HEK293T (cell line): Measurements from ENCODE around the gene ZNF674.

Source experiments
- CTCF ChIA-PET: fragments of 350-600 bp; formaldehyde crosslinking; extraction: SDS; loops from one replicate; lab custom pipeline; 2021; ENCODE audit warnings: antibody characterized with exemption, inconsistent platforms; lab: Yijun Ruan, JAX
- POLR2A ChIA-PET: fragments of 350-600 bp; formaldehyde crosslinking; extraction: SDS; loops from one replicate; lab custom pipeline; 2020; ENCODE audit warnings: antibody characterized with exemption, inconsistent platforms; lab: Yijun Ruan, JAX
- DNase-seq: peaks from one replicate; pipeline ENCODE4 v3.0.0; 2012; ENCODE audit warnings: mixed read lengths; ENCODE audit errors: extremely low spot score
- ARNT ChIP-seq: fragments of 450-650 bp; IDR thresholded peaks from 2 replicates; pipeline ENCODE4 v1.6.1; 2017; ENCODE audit warnings: mild to moderate bottlenecking
- BHLHE40 ChIP-seq: fragments of 450-650 bp; IDR thresholded peaks from 2 replicates; pipeline ENCODE4 v1.6.1; 2016; ENCODE audit warnings: mild to moderate bottlenecking, moderate library complexity, borderline replicate concordance
- CTBP1 ChIP-seq: fragments of 450-650 bp; IDR thresholded peaks from 2 replicates; pipeline ENCODE4 v1.6.1; 2016; ENCODE audit warnings: borderline replicate concordance
- ELF4 ChIP-seq: fragments of 450-650 bp; IDR thresholded peaks from 2 replicates; pipeline ENCODE4 v1.6.1; 2017; ENCODE audit warnings: antibody characterized with exemption
- FOXA1 ChIP-seq: fragments of 450-650 bp; IDR thresholded peaks from 2 replicates; pipeline ENCODE4 v1.6.1; 2016; ENCODE audit warnings: mild to moderate bottlenecking
- FOXK2 ChIP-seq: fragments of 450-650 bp; IDR thresholded peaks from 2 replicates; pipeline ENCODE4 v1.6.1; 2016; ENCODE audit warnings: mild to moderate bottlenecking
- FOXM1 ChIP-seq: fragments of 450-650 bp; IDR thresholded peaks from 2 replicates; pipeline ENCODE4 v1.6.1; 2017; ENCODE audit warnings: mild to moderate bottlenecking, borderline replicate concordance
- HDGF ChIP-seq: fragments of 450-650 bp; IDR thresholded peaks from 2 replicates; pipeline ENCODE4 v1.6.1; 2017; ENCODE audit warnings: antibody characterized with exemption, borderline replicate concordance
- L3MBTL2 ChIP-seq: fragments of 450-650 bp; conservative IDR thresholded peaks from 2 replicates; pipeline ENCODE4 v1.6.1; 2016; ENCODE audit warnings: mild to moderate bottlenecking
- LEF1 ChIP-seq: fragments of 450-650 bp; IDR thresholded peaks from 2 replicates; pipeline ENCODE4 v1.6.1; 2017; ENCODE audit warnings: mild to moderate bottlenecking, borderline replicate concordance
- NFRKB ChIP-seq: fragments of 450-650 bp; IDR thresholded peaks from 2 replicates; pipeline ENCODE4 v1.6.1; 2016; ENCODE audit warnings: mild to moderate bottlenecking, moderate library complexity
- PKNOX1 ChIP-seq: fragments of 450-650 bp; IDR thresholded peaks from 2 replicates; pipeline ENCODE4 v1.6.1; 2016
- SP1 ChIP-seq: fragments of 450-650 bp; IDR thresholded peaks from 2 replicates; pipeline ENCODE4 v1.6.1; 2017
- SUZ12 ChIP-seq: fragments of 450-650 bp; IDR thresholded peaks from 2 replicates; pipeline ENCODE4 v1.6.1; 2016; ENCODE audit warnings: mild to moderate bottlenecking
- TARDBP ChIP-seq: fragments of 450-650 bp; IDR thresholded peaks from 2 replicates; pipeline ENCODE4 v1.6.1; 2016
- ZNF384 ChIP-seq: fragments of 450-650 bp; IDR thresholded peaks from 2 replicates; pipeline ENCODE4 v1.6.1; 2016

ZNF674 gene

DNA sequence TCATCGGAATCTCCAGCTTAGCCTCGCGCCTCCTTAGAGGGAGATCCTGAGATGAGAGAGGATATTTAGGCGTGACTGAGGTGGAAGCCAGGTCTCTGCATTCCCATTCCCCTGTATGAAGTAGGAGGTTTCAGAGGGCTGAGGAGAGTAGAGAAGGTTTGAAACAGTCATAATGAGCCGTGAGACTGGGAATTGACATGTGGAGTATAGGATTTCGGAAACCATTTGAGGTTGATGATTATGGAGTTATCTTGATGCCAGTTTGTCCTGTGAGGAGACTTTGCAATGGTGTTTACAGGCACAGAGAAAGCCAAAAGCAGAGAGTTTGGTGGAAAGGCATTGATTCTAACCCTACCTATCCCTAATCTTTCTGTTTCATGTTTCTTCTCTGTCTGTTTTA is 30.4 kb upstream of the ZNF674 start:
- no peak for DNase-seq
- CTCF ChIA-PET: no interaction called here
- TF ChIP-seq BHLHE40: no peak
- TF ChIP-seq CTBP1: no peak
- no peak for TF ChIP-seq SP1
- POLR2A ChIA-PET: no interaction called here

DNA sequence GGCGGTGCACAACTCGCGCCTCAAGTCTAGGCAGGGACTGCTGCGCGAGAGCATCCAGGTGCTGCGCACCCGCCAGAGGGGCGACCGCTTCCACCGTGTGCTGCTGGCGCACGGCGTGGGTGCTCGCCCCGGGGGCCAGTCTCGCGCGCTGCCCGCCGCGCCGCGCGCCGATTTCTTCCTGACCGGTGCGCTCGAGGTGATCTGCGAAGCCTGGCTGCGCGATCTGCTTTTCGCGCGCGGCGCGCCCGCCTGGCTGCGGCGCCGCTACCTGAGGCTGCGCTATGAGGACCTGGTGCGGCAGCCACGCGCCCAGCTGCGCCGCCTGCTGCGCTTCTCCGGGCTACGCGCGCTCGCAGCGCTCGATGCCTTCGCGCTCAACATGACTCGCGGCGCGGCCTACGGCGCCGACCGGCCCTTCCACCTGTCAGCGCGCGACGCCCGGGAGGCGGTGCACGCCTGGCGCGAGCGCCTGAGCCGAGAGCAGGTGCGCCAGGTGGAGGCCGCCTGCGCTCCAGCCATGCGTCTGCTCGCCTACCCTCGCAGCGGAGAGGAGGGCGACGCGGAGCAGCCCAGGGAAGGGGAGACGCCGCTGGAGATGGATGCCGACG is 29.7 kb upstream of the ZNF674 start:
- DNase-seq: no peak

DNA sequence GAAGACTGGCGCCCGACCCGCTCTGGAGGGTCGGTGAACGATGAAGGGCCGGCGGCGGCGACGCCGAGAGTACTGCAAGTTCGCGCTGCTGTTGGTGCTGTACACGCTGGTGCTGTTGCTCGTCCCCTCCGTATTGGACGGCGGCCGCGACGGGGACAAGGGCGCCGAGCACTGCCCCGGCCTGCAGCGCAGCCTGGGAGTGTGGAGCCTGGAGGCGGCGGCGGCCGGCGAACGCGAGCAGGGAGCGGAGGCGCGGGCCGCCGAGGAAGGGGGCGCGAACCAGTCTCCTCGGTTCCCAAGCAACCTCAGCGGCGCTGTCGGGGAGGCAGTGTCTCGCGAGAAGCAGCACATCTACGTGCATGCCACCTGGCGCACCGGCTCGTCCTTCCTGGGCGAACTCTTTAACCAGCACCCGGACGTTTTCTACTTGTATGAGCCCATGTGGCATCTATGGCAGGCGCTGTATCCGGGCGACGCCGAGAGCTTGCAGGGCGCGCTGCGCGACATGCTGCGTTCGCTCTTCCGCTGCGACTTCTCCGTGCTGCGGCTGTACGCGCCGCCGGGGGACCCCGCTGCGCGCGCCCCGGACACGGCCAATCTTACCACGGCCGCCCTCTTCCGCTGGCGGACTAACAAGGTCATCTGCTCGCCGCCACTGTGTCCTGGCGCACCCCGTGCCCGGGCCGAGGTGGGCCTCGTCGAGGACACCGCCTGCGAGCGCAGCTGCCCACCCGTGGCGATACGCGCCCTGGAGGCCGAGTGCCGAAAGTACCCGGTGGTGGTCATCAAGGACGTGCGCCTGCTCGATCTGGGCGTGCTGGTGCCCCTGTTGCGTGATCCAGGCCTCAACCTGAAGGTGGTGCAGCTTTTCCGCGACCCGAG is 28.9 kb upstream of the ZNF674 start:
- POLR2A ChIA-PET: no interaction called here
- DNase-seq: peak; percentile 63
- CTCF ChIA-PET: no interaction called here
- TF ChIP-seq SP1 (no peak), NFRKB (no peak), L3MBTL2 (peak; percentile 80), FOXK2 (no peak)

More for the DNA sequence above, 29.7 kb upstream of the ZNF674 start:
- TF ChIP-seq SP1 (no peak), ARNT (no peak), NFRKB (no peak), FOXM1 (no peak)
- CTCF ChIA-PET: no interaction called here
- POLR2A ChIA-PET: no interaction called here

GRCh38 chrX:46573331-46573891 is 28.2 kb upstream of the ZNF674 start, which contains the start of gene CHST7:
Gene CHST7 (plus strand): TSS chrX:46573765. CDS start chrX:46573932, 167 bp downstream.
- TF ChIP-seq CTBP1 (no peak), NFRKB (no peak), FOXM1 (no peak), PKNOX1 (no peak), HDGF (no peak), LEF1 (no peak), FOXA1 (no peak), FOXK2 (no peak), SUZ12 (no peak), SP1 (no peak)
- ChIA-PET CTCF (interaction anchor here (0.6 kb wide), 1 partner anchor 202 kb away, joined by 3 read pairs; no protein-coding TSS in a partner anchor), POLR2A (no interaction called here)
- peak; percentile 71 for DNase-seq

GRCh38 chrX:46572340-46572936 is 27.2 kb upstream of the ZNF674 start:
- POLR2A ChIA-PET: no interaction called here
- TF ChIP-seq PKNOX1 (no peak), ZNF384 (no peak), ELF4 (no peak), SP1 (no peak), LEF1 (no peak), TARDBP (no peak), HDGF (no peak), FOXA1 (no peak), CTBP1 (no peak)
- DNase-seq: no peak
- CTCF ChIA-PET: interaction anchor here (0.5 to 0.6 kb wide), 2 partner anchors 12 to 203 kb away, joined by 3 to 6 read pairs; no protein-coding TSS in a partner anchor

DNA sequence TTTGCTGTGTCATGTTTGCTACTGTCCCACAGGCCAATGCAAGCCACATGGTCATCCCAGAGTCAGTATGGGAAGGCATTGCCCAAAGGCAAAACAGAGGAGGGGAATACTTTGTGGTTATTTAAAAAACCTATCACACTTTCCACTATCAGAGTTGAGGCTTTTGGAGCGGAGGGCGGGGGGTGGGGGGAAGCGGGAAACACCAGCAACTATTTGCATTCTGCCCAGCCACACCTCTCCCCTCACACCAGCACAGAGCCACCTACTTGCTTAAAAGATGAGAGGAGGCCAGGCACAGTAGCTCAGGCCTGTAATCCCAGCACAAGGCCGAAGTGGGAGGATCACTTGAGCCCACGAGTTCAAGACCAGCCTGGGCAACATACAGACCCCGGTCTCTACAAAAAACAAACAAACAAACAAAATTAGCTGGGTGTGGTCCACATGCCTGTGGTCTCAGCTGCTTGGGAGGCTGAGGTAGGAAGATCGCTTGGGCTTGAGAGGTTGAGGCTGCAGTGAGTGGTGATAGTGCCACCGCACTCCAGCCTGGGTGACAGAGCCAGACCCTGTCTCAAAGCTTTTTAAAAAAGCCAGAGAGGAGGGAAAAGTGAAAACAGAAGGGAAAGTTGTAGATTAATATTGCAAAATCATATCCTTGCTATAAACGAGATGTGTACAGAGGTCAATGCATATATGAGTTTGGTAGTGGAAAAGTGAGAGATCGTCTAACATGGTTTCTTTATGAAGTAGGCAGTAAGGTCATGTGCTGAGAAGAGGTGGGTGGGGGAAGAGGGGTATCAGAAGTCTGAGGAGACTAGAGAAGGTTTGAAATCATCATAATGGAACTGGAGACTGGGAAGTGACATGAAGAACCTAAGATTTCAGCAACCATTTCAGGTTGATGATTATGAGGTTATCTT is 26.5 kb upstream of the ZNF674 start:
- POLR2A ChIA-PET: no interaction called here
- TF ChIP-seq HDGF: no peak
- TF ChIP-seq ARNT: no peak
- no peak for TF ChIP-seq ELF4
- no peak for TF ChIP-seq PKNOX1
- TF ChIP-seq CTBP1: no peak
- TF ChIP-seq LEF1: no peak
- TF ChIP-seq FOXM1: no peak
- no peak for TF ChIP-seq ZNF384
- TF ChIP-seq BHLHE40: no peak
- no peak for TF ChIP-seq L3MBTL2
- no peak for TF ChIP-seq TARDBP
- TF ChIP-seq SP1: no peak
- no peak for TF ChIP-seq FOXA1
- TF ChIP-seq NFRKB: no peak
- no peak for TF ChIP-seq FOXK2
- no peak for TF ChIP-seq SUZ12
- no peak for DNase-seq
- CTCF ChIA-PET: interaction anchor here (0.5 kb wide), 1 partner anchor 13 kb away, joined by 6 read pairs; no protein-coding TSS in a partner anchor
